K562 (cell line): ENCODE measurements around the gene NPM3. TPM values are rescaled to one million over a fixed set of nuclear protein-coding genes. Genes with fewer than 3 reads are reported as not detected.
A peak's percentile ranks its signal among the peaks of the same experiment; 100 is the strongest.

Source experiments
- ATAC-seq: fragments of 200-7000 bp; cut with Tn5 transposase; 3 replicates; pipeline ENCODE4 v1.9.1; 2020; ENCODE audit warnings: moderate library complexity
- BruUV-seq: library from RNA; stranded (reverse); fragments of 400-500 nt; replicated peaks from 2 replicates; lab custom pipeline; 2021; lab: Mats Ljungman, UMichigan
- CTCF ChIA-PET: fragments of 300-600 bp; formaldehyde crosslinking; extraction: SDS; loops from one replicate; lab custom pipeline; 2021; ENCODE audit warnings: low intra/inter-chr PET ratio; lab: Yijun Ruan, JAX
- POLR2A ChIA-PET: fragments of 300-600, 350-650 bp; sonication (Branson Sonifier 250); formaldehyde crosslinking; extraction: SDS; loops from one replicate; lab custom pipeline; 2021; ENCODE audit warnings: antibody characterized with exemption, inconsistent platforms; lab: Yijun Ruan, JAX
- DNase-seq, 4 experiments: peaks; one replicate each; pipeline versions ENCODE4 v3.0.0 to v3.0.0-alpha.2; 2011 to 2018; ENCODE audit warnings: low spot score in 3 of 4, mixed read lengths in 3 of 4; ENCODE audit errors: extremely low read depth in 1 of 4
- FAIRE-seq: peaks from 2 replicates; lab custom pipeline; 2011; peaks lifted over from hg19 to GRCh38; lab: Jason Lieb, UNC
- H2AFZ ChIP-seq: 2 replicates; pipeline ENCODE4 v1.6.0; 2011; ENCODE audit warnings: low read depth, low read length, control low read depth, inconsistent platforms
- H3K27ac ChIP-seq: fragments of 200-600 bp; 3 replicates; pipeline ENCODE4 v1.8.0; 2011; ENCODE audit warnings: low read depth, mild to moderate bottlenecking, control low read depth, inconsistent platforms, low read length, moderate library complexity, mixed read lengths; ENCODE audit errors: extremely low read depth
- H3K27me3 ChIP-seq, 2 experiments: fragments of 300-600 bp in 1 of 2; 2 replicates in 1 of 2; 3 replicates in 1 of 2; pipeline versions ENCODE4 v1.6.0 to v1.8.0; 2011; ENCODE audit warnings: inconsistent platforms in 2 of 2, low read length in 2 of 2, mild to moderate bottlenecking in 1 of 2, mixed read lengths in 1 of 2, moderate library complexity in 1 of 2; ENCODE audit not compliant: control insufficient read depth in 2 of 2, insufficient read depth in 2 of 2
- H3K36me3 ChIP-seq: fragments of 300-600 bp; 3 replicates; pipeline ENCODE4 v1.8.0; 2011; ENCODE audit warnings: mild to moderate bottlenecking, low read length, inconsistent platforms; ENCODE audit not compliant: control insufficient read depth, insufficient read depth
- H3K4me1 ChIP-seq, 2 experiments: fragments of 200-600 bp in 1 of 2; replicated peaks in 1 of 2; 2 replicates in 1 of 2; 3 replicates in 1 of 2; pipeline versions ENCODE4 v1.5.1 to v1.8.0; 2011; ENCODE audit warnings: inconsistent platforms in 2 of 2, low read length in 2 of 2, mild to moderate bottlenecking in 1 of 2, mixed read lengths in 1 of 2, moderate library complexity in 1 of 2; ENCODE audit not compliant: control insufficient read depth in 2 of 2, insufficient read depth in 2 of 2
- H3K4me2 ChIP-seq: 2 replicates; pipeline ENCODE4 v1.6.1; 2011; ENCODE audit warnings: low read length, control low read depth, inconsistent platforms, mixed read lengths; ENCODE audit not compliant: insufficient read depth
- H3K4me3 ChIP-seq: fragments of 200-600 bp; sonication (generic), shearing (Covaris generic); 2 replicates; pipeline ENCODE4 v1.5.1; 2016; ENCODE audit warnings: control low read depth, inconsistent platforms
- H3K79me2 ChIP-seq: fragments of 200-600 bp; 3 replicates; pipeline ENCODE4 v1.8.0; 2011; ENCODE audit warnings: low read length, inconsistent platforms; ENCODE audit not compliant: control insufficient read depth, insufficient read depth
- H3K9ac ChIP-seq, 2 experiments: 2 replicates each; pipeline versions ENCODE4 v1.6.0 to v1.6.1; 2011; ENCODE audit warnings: low read depth in 2 of 2, low read length in 2 of 2, control low read depth in 1 of 2, inconsistent platforms in 1 of 2, mild to moderate bottlenecking in 1 of 2, mixed read lengths in 1 of 2; ENCODE audit not compliant: insufficient read depth in 1 of 2
- H3K9me1 ChIP-seq: one replicate; pipeline ENCODE4 v1.6.0; 2011; ENCODE audit warnings: inconsistent platforms, mild to moderate bottlenecking, low read length, moderate library complexity; ENCODE audit not compliant: control insufficient read depth, insufficient read depth
- H3K9me3 ChIP-seq: replicated peaks from 2 replicates; pipeline ENCODE4 v1.5.1; 2011; ENCODE audit warnings: low read depth, low read length, inconsistent platforms; ENCODE audit not compliant: control insufficient read depth, insufficient read depth
- H4K20me1 ChIP-seq: replicated peaks from 2 replicates; pipeline ENCODE4 v1.6.1; 2011; ENCODE audit warnings: low read length, inconsistent platforms, mixed read lengths; ENCODE audit not compliant: control insufficient read depth, insufficient read depth
- CAMTA2 ChIP-seq: fragments of 250-450 bp; sonication (Bioruptor Pico); conservative IDR thresholded peaks from 2 replicates; pipeline ENCODE4 v1.5.1; 2022
- HEY1 ChIP-seq: fragments of 250-450 bp; sonication (Bioruptor Pico); IDR thresholded peaks from 2 replicates; pipeline ENCODE4 v1.5.0; 2020; ENCODE audit warnings: mild to moderate bottlenecking, moderate library complexity, borderline replicate concordance
- MBD2 ChIP-seq: sonication (generic); IDR thresholded peaks from 2 replicates; pipeline ENCODE4 v1.6.1; 2016; ENCODE audit warnings: low read depth, borderline replicate concordance
- NFIC ChIP-seq: fragments of 450-650 bp; IDR thresholded peaks from 2 replicates; pipeline ENCODE4 v1.6.1; 2017; ENCODE audit warnings: mild to moderate bottlenecking, inconsistent platforms
- PHB2 ChIP-seq: fragments of 450-650 bp; IDR thresholded peaks from 2 replicates; pipeline ENCODE4 v1.6.1; 2017; ENCODE audit warnings: low read depth
- SIX5 ChIP-seq, 2 experiments: IDR thresholded peaks; 2 replicates each; pipeline ENCODE4 v1.6.1; 2011; ENCODE audit warnings: low read length in 2 of 2, borderline replicate concordance in 1 of 2, low read depth in 1 of 2, mild to moderate bottlenecking in 1 of 2, moderate library complexity in 1 of 2; ENCODE audit not compliant: insufficient read depth in 1 of 2
- SP2 ChIP-seq: IDR thresholded peaks from 2 replicates; pipeline ENCODE4 v1.6.1; 2011; ENCODE audit warnings: mild to moderate bottlenecking, low read depth, low read length, moderate library complexity; ENCODE audit not compliant: poor library complexity, severe bottlenecking; ENCODE audit errors: extremely low read depth
- SRSF3 ChIP-seq: fragments of 200-400 bp; formaldehyde crosslinking; IDR thresholded peaks from 2 replicates; pipeline ENCODE4 v1.6.1; 2016; ENCODE audit warnings: mild to moderate bottlenecking, low read length, moderate library complexity; ENCODE audit not compliant: insufficient read depth
- ZBTB7A ChIP-seq: IDR thresholded peaks from 2 replicates; pipeline ENCODE4 v1.6.1; 2011; ENCODE audit warnings: low read depth, mild to moderate bottlenecking, low read length, moderate library complexity, borderline replicate concordance; ENCODE audit not compliant: control insufficient read depth
- ZNF436 ChIP-seq: fragments of 250-450, 450-650 bp; sonication (Bioruptor Pico); formaldehyde crosslinking; IDR thresholded peaks from 2 replicates; pipeline ENCODE4 v1.7.0; 2020; ENCODE audit warnings: mild to moderate bottlenecking
- WGBS: fragments of 100-300 bp; shearing (Covaris generic); methylation state at CpG from one replicate; pipeline ENCODE4 v1.1.6; 2016; ENCODE audit warnings: low coverage, mixed read lengths; ENCODE audit not compliant: insufficient coverage; ENCODE audit errors: missing lambda C conversion rate; 5-methylcytosine and 5-hydroxymethylcytosine counted together
- in situ Hi-C: fragments of 300-500 bp; cut with MboI; formaldehyde crosslinking; loops from 4 replicates; pipeline ENCODE4 v1.15.0; 2018; ENCODE audit warnings: inconsistent platforms, mixed read lengths
- intact Hi-C: fragments of 100-400 bp; cut with micrococcal nuclease; formaldehyde crosslinking; loops from 2 replicates; pipeline ENCODE4 v1.14.2; 2022
- polyA plus RNA-seq, 8 experiments: library from polyadenylated mRNA; depleted of rRNA in 4 of 8; stranded (reverse) in 5 of 8; unstranded in 3 of 8; fragments of >200 nt; fragmentation: Nextera tagmentation in 2 of 8; fragmentation: Illumina TruSeq in 1 of 8; extraction: Ambion mirVana in 2 of 8; extraction: Trizol in 1 of 8; gene quantifications; 2 replicates each; pipeline versions ENCODE4 v1.2.1 to v1.2.3, GENCODE V29; 2011 to 2014; ENCODE audit warnings: inconsistent platforms in 1 of 8, missing spikeins in 1 of 8
- total RNA-seq, 7 experiments: library from RNA; depleted of rRNA in 6 of 7; stranded (reverse); fragments of >200 nt in 6 of 7; fragmentation: Illumina TruSeq in 2 of 7; extraction: Trizol in 2 of 7; gene quantifications; 2 replicates each; pipeline versions ENCODE4 v1.2.1 to v1.2.3, GENCODE V29; 2011 to 2021; ENCODE audit warnings: low replicate concordance in 1 of 7
- TF ChIP-seq, protein P1 (sequence below): IDR thresholded peaks from 2 replicates; pipeline ENCODE4 v1.6.1; 2014; ENCODE audit warnings: antibody characterized with exemption
- TF ChIP-seq, protein P2 (sequence below): fragments of 450-650 bp; IDR thresholded peaks from 2 replicates; pipeline ENCODE4 v1.6.1; 2018; ENCODE audit not compliant: partially characterized antibody
- TF ChIP-seq, protein P3 (sequence below): IDR thresholded peaks from 3 replicates; pipeline ENCODE4 v1.6.1; 2011; ENCODE audit warnings: borderline replicate concordance, mild to moderate bottlenecking; ENCODE audit not compliant: insufficient read length, insufficient read depth

NPM3 gene
- total and polyA plus RNA-seq, 9 of the 15 experiments (the other 6 are each of a cell fraction or from before 2014, with no cell fraction given): 15.2 to 239 (median 114) TPM

GRCh38 chr10:101803511-101803910, 20.3 kb upstream of the NPM3 start (continued):
- TF ChIP-seq, protein P1, sequence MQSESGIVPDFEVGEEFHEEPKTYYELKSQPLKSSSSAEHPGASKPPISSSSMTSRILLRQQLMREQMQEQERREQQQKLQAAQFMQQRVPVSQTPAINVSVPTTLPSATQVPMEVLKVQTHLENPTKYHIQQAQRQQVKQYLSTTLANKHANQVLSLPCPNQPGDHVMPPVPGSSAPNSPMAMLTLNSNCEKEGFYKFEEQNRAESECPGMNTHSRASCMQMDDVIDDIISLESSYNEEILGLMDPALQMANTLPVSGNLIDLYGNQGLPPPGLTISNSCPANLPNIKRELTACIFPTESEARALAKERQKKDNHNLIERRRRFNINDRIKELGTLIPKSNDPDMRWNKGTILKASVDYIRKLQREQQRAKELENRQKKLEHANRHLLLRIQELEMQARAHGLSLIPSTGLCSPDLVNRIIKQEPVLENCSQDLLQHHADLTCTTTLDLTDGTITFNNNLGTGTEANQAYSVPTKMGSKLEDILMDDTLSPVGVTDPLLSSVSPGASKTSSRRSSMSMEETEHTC: no peak
- TF ChIP-seq, protein P2, sequence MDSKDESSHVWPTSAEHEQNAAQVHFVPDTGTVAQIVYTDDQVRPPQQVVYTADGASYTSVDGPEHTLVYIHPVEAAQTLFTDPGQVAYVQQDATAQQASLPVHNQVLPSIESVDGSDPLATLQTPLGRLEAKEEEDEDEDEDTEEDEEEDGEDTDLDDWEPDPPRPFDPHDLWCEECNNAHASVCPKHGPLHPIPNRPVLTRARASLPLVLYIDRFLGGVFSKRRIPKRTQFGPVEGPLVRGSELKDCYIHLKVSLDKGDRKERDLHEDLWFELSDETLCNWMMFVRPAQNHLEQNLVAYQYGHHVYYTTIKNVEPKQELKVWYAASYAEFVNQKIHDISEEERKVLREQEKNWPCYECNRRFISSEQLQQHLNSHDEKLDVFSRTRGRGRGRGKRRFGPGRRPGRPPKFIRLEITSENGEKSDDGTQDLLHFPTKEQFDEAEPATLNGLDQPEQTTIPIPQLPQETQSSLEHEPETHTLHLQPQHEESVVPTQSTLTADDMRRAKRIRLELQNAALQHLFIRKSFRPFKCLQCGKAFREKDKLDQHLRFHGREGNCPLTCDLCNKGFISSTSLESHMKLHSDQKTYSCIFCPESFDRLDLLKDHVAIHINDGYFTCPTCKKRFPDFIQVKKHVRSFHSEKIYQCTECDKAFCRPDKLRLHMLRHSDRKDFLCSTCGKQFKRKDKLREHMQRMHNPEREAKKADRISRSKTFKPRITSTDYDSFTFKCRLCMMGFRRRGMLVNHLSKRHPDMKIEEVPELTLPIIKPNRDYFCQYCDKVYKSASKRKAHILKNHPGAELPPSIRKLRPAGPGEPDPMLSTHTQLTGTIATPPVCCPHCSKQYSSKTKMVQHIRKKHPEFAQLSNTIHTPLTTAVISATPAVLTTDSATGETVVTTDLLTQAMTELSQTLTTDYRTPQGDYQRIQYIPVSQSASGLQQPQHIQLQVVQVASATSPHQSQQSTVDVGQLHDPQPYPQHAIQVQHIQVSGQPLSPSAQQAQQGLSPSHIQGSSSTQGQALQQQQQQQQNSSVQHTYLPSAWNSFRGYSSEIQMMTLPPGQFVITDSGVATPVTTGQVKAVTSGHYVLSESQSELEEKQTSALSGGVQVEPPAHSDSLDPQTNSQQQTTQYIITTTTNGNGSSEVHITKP: no peak
- TF ChIP-seq, all 486 proteins: peak for 0

- no peak overlapping the region for H3K4me2 ChIP-seq
- H3K9me1 ChIP-seq: no peaks in the 10 kb centered on the region
- H3K9me3 ChIP-seq: no peaks in the 10 kb centered on the region
- H3K79me2 ChIP-seq: peaks cover 46% of the 10 kb centered on the region
- in situ Hi-C loops: no loop called here
- ChIA-PET CTCF (no interaction called here), POLR2A (interaction anchor here (0.8 to 4.9 kb wide), 7 partner anchors 9 to 221 kb away, joined by 3 to 34 read pairs (median 4); partner anchors contain the start of genes NPM3 and OGA)
- no peak overlapping the region for H3K4me3 ChIP-seq
- ATAC-seq: peak; percentile 91
- DNase-seq: peak in 2 of 4 experiments; percentile 34 to 68
- H3K9ac ChIP-seq: no peak overlapping the region
- 0 out of 3 replicates have a peak overlapping the region, but pooled peaks have one; percentile 27 for H3K27ac ChIP-seq
- peaks cover 97% of the 10 kb centered on the region for H3K36me3 ChIP-seq
- H3K27me3 ChIP-seq: no peaks in the 10 kb centered on the region
- intact Hi-C loops: no loop called here
- BruUV-seq: TSS peak; percentile 19
- no peaks in the 10 kb centered on the region; the same call in 1 of the 2 replicates for H4K20me1 ChIP-seq
- peak; percentile 87 for FAIRE-seq
- H3K4me1 ChIP-seq: peaks cover 0 to 9% of the 10 kb centered on the region in 2 experiments; a peak in 3 of 5 replicates
- 19% methylated on average over 4 of the region's 4 CpGs for WGBS
- no peak overlapping the region for H2AFZ ChIP-seq
- TF ChIP-seq, protein P3, sequence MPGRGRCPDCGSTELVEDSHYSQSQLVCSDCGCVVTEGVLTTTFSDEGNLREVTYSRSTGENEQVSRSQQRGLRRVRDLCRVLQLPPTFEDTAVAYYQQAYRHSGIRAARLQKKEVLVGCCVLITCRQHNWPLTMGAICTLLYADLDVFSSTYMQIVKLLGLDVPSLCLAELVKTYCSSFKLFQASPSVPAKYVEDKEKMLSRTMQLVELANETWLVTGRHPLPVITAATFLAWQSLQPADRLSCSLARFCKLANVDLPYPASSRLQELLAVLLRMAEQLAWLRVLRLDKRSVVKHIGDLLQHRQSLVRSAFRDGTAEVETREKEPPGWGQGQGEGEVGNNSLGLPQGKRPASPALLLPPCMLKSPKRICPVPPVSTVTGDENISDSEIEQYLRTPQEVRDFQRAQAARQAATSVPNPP: no peak
- TF ChIP-seq MBD2 (no peak), SRSF3 (no peak), NFIC (peak; percentile 94), ZBTB7A (no peak), PHB2 (no peak), SP2 (no peak), CAMTA2 (CRISPR knock-in tag) (no peak), HEY1 (no peak), ZNF436 (CRISPR knock-in tag) (no peak), SIX5 (IDR thresholded peaks at IDR 0.05; ENCODE audit: borderline replicate concordance in 1 of 2, insufficient read depth in 1 of 2, low read depth in 1 of 2, low read length in 2 of 2) (no peak)
These were observed 14.3 kb upstream of the NPM3 start for GRCh38 chr10:101797403-101798059.
